Neural cell (in vitro differentiated cells): ENCODE data around the gene TEKT3. TPM values are rescaled to one million over a fixed set of nuclear protein-coding genes. Genes with fewer than 3 reads are reported as not detected.

Source experiments
- H2AFZ ChIP-seq: fragments of 200-600, 300-800 bp; sonication (generic), shearing (Covaris generic); 2 replicates; pipeline ENCODE4 v1.6.0; 2014; ENCODE audit warnings: low read depth, mild to moderate bottlenecking, antibody characterized with exemption, low read length, moderate library complexity
- H3F3A ChIP-seq: fragments of 200-600 bp; shearing (Covaris generic); 2 replicates; pipeline ENCODE4 v1.6.1; 2016; ENCODE audit warnings: mild to moderate bottlenecking, moderate library complexity, mixed read lengths, antibody characterized with exemption, low read length; ENCODE audit not compliant: insufficient read depth, poor library complexity, severe bottlenecking
- H3K27ac ChIP-seq: fragments of 200-600, 300-800 bp; sonication (generic), shearing (Covaris generic); 2 replicates; pipeline ENCODE4 v1.5.1; 2014; ENCODE audit warnings: mild to moderate bottlenecking, low read length, moderate library complexity
- H3K27me3 ChIP-seq: fragments of 300-800, 200-600 bp; sonication (generic), shearing (Covaris generic); 2 replicates; pipeline ENCODE4 v1.6.0; 2014; ENCODE audit warnings: mild to moderate bottlenecking, low read depth, low read length, moderate library complexity; ENCODE audit not compliant: insufficient read depth
- H3K36me3 ChIP-seq: fragments of 300-800, 200-600 bp; sonication (generic), shearing (Covaris generic); 2 replicates; pipeline ENCODE4 v1.5.1; 2014; ENCODE audit warnings: mild to moderate bottlenecking, antibody characterized with exemption, low read length, moderate library complexity; ENCODE audit not compliant: insufficient read depth
- H3K4me2 ChIP-seq: fragments of 300-800, 200-600 bp; sonication (generic), shearing (Covaris generic); 2 replicates; pipeline ENCODE4 v1.6.0; 2014; ENCODE audit warnings: mild to moderate bottlenecking, low read length
- H3K4me3 ChIP-seq: fragments of 300-800, 200-600 bp; sonication (generic), shearing (Covaris generic); 2 replicates; pipeline ENCODE4 v1.5.1; 2014; ENCODE audit warnings: mild to moderate bottlenecking, low read length, moderate library complexity
- H3K79me2 ChIP-seq: fragments of 200-600 bp; shearing (Covaris generic); replicated peaks from 2 replicates; pipeline ENCODE4 v1.6.0; 2014; ENCODE audit warnings: mild to moderate bottlenecking, low read length, moderate library complexity; ENCODE audit not compliant: insufficient read depth
- H3K9ac ChIP-seq: fragments of 300-800, 200-600 bp; sonication (generic), shearing (Covaris generic); 2 replicates; pipeline ENCODE4 v1.6.1; 2016; ENCODE audit warnings: mild to moderate bottlenecking, low read length, mixed read lengths
- H3K9me2 ChIP-seq: fragments of 200-600 bp; shearing (Covaris generic); 2 replicates; pipeline ENCODE4 v1.6.1; 2016; ENCODE audit warnings: mild to moderate bottlenecking, low read length, mixed read lengths; ENCODE audit not compliant: insufficient read depth
- H3K9me3 ChIP-seq: fragments of 200-600, 300-800 bp; sonication (generic), shearing (Covaris generic); 2 replicates; pipeline ENCODE4 v1.6.1; 2016; ENCODE audit warnings: mild to moderate bottlenecking, mixed run types, low read length, moderate library complexity, mixed read lengths
- H4K20me1 ChIP-seq: fragments of 200-600 bp; shearing (Covaris generic); 2 replicates; pipeline ENCODE4 v1.6.1; 2016; ENCODE audit warnings: mild to moderate bottlenecking, mixed run types; ENCODE audit not compliant: insufficient read depth
- CTCF ChIP-seq: fragments of 450-650 bp; IDR thresholded peaks from 2 replicates; pipeline ENCODE4 v1.5.1; 2014; ENCODE audit warnings: antibody characterized with exemption, mild to moderate bottlenecking, moderate library complexity; ENCODE audit not compliant: poor library complexity, severe bottlenecking
- EP300 ChIP-seq: fragments of 450-650 bp; conservative IDR thresholded peaks from 2 replicates; pipeline ENCODE4 v1.6.1; 2014; ENCODE audit warnings: antibody characterized with exemption, mild to moderate bottlenecking, moderate library complexity; ENCODE audit not compliant: poor library complexity, severe bottlenecking
- EZH2 ChIP-seq: fragments of 200-600, 300-800 bp; shearing (Covaris generic), sonication (generic); IDR thresholded peaks from 2 replicates; pipeline ENCODE4 v1.6.1; 2014; ENCODE audit warnings: antibody characterized with exemption, low read length, borderline replicate concordance, mild to moderate bottlenecking; ENCODE audit not compliant: insufficient read depth, poor library complexity, severe bottlenecking
- MXI1 ChIP-seq: fragments of 450-650 bp; conservative IDR thresholded peaks from 2 replicates; pipeline ENCODE4 v1.6.1; 2014; ENCODE audit warnings: antibody characterized with exemption, mild to moderate bottlenecking; ENCODE audit not compliant: poor library complexity, severe bottlenecking
- POLR2AphosphoS5 ChIP-seq: IDR thresholded peaks from 2 replicates; pipeline ENCODE4 v1.6.1; 2012
- RAD21 ChIP-seq: fragments of 450-650 bp; conservative IDR thresholded peaks from 2 replicates; pipeline ENCODE4 v1.6.1; 2014; ENCODE audit warnings: antibody characterized with exemption, mild to moderate bottlenecking, moderate library complexity
- SMC3 ChIP-seq: fragments of 450-650 bp; conservative IDR thresholded peaks from 2 replicates; pipeline ENCODE4 v1.6.1; 2014; ENCODE audit warnings: antibody characterized with exemption, mild to moderate bottlenecking, moderate library complexity; ENCODE audit not compliant: poor library complexity
- TAF1 ChIP-seq: IDR thresholded peaks from 2 replicates; pipeline ENCODE4 v1.6.1; 2012; ENCODE audit warnings: low read depth
- polyA plus RNA-seq: library from polyadenylated mRNA; depleted of rRNA; stranded (reverse); fragments of >200 nt; gene quantifications from 2 replicates; pipeline ENCODE4 v1.2.3, GENCODE V29; 2014
- TF ChIP-seq, protein P1 (sequence below): IDR thresholded peaks from 2 replicates; pipeline ENCODE4 v1.6.1; 2012; ENCODE audit warnings: borderline replicate concordance

TEKT3 gene
- polyA plus RNA-seq, 1 donor from 2014 or later, result 3.1 TPM

- Histone ChIP-seq H3K27ac (no peak overlapping the region), H3K4me3 (no peak overlapping the region), H2AFZ (no peak overlapping the region), H4K20me1 (no peaks in the 10 kb centered on the region), H3K9me2 (no peaks in the 10 kb centered on the region), H3K27me3 (no peaks in the 10 kb centered on the region), H3F3A (no peaks in the 10 kb centered on the region), H3K9ac (no peak overlapping the region), H3K36me3 (no peaks in the 10 kb centered on the region), H3K9me3 (no peaks in the 10 kb centered on the region), H3K4me2 (no peak overlapping the region), H3K79me2 (no peaks in the 10 kb centered on the region)
- TF ChIP-seq EP300 (no peak), RAD21 (no peak), CTCF (no peak), SMC3 (no peak), TAF1 (no peak), MXI1 (no peak), EZH2 (no peak), POLR2AphosphoS5 (no peak)
- TF ChIP-seq, protein P1, sequence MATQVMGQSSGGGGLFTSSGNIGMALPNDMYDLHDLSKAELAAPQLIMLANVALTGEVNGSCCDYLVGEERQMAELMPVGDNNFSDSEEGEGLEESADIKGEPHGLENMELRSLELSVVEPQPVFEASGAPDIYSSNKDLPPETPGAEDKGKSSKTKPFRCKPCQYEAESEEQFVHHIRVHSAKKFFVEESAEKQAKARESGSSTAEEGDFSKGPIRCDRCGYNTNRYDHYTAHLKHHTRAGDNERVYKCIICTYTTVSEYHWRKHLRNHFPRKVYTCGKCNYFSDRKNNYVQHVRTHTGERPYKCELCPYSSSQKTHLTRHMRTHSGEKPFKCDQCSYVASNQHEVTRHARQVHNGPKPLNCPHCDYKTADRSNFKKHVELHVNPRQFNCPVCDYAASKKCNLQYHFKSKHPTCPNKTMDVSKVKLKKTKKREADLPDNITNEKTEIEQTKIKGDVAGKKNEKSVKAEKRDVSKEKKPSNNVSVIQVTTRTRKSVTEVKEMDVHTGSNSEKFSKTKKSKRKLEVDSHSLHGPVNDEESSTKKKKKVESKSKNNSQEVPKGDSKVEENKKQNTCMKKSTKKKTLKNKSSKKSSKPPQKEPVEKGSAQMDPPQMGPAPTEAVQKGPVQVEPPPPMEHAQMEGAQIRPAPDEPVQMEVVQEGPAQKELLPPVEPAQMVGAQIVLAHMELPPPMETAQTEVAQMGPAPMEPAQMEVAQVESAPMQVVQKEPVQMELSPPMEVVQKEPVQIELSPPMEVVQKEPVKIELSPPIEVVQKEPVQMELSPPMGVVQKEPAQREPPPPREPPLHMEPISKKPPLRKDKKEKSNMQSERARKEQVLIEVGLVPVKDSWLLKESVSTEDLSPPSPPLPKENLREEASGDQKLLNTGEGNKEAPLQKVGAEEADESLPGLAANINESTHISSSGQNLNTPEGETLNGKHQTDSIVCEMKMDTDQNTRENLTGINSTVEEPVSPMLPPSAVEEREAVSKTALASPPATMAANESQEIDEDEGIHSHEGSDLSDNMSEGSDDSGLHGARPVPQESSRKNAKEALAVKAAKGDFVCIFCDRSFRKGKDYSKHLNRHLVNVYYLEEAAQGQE, result no peak
These were observed 43.2 kb downstream of the TEKT3 start for GRCh38 chr17:15298176-15298575.

DNA sequence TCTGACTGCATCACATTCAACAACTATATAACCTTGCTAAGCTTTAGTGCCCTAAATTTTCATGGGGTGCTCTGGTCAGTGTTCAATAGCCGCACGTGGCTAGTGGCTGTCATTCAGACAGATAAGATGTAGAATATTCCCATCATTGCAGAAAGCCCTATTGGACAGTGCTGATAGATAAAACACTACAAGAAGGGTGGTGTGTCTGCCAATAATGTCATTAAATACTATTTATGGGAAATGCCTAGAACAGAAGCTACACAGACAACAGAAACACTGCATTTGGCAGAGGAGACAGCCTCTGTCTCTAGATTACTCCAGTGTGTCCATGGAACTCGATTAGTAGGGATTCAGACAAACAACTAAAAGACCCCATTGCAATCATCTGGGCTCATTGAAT lies 47.8 kb downstream of the TEKT3 start:
- no peak overlapping the region for H3K4me3 ChIP-seq
- no peak overlapping the region for H3K9ac ChIP-seq
- H2AFZ ChIP-seq, result no peak overlapping the region
- no peak overlapping the region for H3K4me2 ChIP-seq
- no peaks in the 10 kb centered on the region for H3K9me3 ChIP-seq
- H3K79me2 ChIP-seq, result no peaks in the 10 kb centered on the region
- no peaks in the 10 kb centered on the region for H3K27me3 ChIP-seq
- no peaks in the 10 kb centered on the region for H3F3A ChIP-seq
- H3K9me2 ChIP-seq, result no peaks in the 10 kb centered on the region
- no peak overlapping the region for H3K27ac ChIP-seq
- no peaks in the 10 kb centered on the region for H3K36me3 ChIP-seq
- no peak for TF ChIP-seq RAD21
- TF ChIP-seq TAF1, result no peak
- no peak for TF ChIP-seq MXI1
- TF ChIP-seq POLR2AphosphoS5, result no peak
- TF ChIP-seq EP300, result no peak
- TF ChIP-seq CTCF, result no peak
- TF ChIP-seq, protein P1, result no peak
- no peak for TF ChIP-seq EZH2
- TF ChIP-seq SMC3, result no peak
- no peaks in the 10 kb centered on the region for H4K20me1 ChIP-seq
